GOT3 (cell line): Measurements from ENCODE around the gene SLC13A4.
"Not testable (repeated sequence)": the region's sequence is repeated elsewhere in the genome, so short reads cannot be mapped to it uniquely, and the experiment has no call there.

Experiments
- DNase-seq: peaks from one replicate; lab custom pipeline; 2025; ENCODE audit warnings: mixed read lengths; lab: John Stamatoyannopoulos, UW

Gene SLC13A4

GRCh38 chr7:135718219-135718618, 9.8 kb downstream of the SLC13A4 start:
- no peak for DNase-seq

DNA sequence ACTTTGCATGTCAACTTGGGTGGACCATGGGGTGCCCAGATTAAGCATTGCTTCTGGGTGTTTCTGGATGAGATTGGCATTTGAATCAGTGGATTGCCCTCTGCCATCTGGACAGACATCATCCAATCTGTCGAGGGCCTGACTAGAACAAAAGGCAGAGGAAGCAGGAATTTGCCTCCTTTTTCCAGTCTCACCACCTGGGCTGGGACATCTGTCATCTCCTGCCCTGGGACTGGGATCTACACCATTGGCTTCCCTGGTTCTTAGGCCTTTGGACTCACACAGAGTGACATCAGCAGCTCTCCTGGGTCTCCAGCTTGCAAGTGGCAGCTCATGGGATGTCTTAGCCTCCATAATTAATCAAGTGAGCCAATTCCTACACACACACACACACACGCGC, 10.3 kb downstream of the SLC13A4 start:
- DNase-seq = no peak

DNA sequence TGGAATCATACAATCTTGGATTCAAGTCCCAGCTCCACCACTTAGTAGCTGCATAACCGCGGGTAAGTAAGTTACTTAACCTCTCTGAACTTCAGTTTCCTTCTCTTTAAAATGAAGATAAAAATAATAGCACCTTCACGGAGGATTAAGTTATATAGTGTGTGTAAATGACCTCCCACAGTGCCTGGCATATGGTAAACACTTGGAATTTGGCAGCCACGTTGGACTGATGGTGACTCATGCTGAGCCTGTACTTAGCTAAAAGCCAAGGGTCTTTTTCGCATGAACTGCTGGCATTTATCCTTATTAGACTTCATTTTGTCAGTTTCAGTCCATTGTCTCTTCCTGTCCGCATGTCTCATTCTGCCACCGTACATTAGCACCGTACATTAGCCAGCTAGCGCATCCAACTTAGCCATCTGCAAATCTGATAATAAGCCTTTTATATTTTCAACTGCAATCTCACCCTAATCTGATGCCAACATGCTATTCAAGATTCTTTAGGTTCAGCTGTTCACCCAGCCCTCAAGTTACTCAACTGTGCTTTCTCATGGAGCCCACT, 11.2 kb downstream of the SLC13A4 start:
- no peak for DNase-seq

- no peak for DNase-seq
Observed at GRCh38 chr7:135715673-135716072, 12.3 kb downstream of the SLC13A4 start.

- DNase-seq = no peak
Observed at GRCh38 chr7:135715055-135715522, 12.9 kb downstream of the SLC13A4 start.

DNA sequence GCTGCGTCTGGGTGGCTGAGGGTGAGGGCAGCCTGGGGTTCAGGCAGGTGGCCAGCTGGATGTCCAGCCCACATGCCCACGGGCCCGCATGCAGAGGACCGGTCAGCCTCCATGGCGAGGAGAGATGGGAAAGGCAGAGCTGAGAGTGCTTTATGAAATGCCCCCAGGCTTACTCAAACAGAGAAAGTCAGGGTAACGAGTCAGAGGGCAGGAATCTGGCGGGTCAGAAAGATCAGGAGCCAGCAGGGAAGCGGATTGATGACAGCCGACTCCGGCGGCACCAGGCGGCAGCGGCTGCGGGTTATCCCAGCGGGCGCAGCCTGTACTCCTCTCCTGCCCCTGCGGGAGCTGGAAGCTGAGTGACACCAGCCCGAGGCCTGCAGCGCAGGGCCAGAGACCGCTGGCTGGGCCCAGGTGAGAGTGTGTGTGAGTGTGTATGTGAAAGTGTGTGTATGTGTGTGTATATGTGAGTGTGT, 13.4 kb downstream of the SLC13A4 start:
- DNase-seq = peak; percentile 32

DNA sequence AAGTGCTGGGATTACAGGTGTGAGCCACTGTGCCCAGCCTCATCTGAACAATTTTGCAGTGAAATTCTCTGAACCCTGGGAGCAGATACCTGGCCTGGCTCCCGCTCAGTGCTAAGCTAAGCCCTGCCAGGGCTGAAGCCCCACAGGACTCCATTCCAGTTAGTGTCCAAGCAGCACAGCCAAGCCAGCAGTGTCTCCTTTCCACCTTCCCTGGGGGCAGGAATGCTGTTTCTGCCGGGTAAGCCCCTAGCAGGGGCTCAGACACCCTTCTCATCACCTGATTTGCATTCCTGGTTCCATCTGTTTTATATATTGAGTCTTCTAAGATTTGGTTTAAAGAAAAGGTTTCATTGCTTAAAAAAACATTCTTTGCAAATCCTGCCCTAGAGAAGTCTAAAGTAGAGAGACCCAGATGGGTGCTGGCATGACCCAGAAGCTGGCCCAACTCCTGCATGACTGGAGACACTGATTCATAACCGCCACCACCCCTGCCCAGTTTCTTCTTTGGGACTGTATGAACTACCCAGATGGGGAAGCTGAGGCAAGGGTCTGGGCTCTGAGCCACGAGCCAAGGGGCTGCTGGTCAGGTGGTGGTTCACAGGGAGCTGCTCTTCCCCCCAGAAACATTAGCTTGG, 14.0 kb downstream of the SLC13A4 start:
- no peak for DNase-seq

DNA sequence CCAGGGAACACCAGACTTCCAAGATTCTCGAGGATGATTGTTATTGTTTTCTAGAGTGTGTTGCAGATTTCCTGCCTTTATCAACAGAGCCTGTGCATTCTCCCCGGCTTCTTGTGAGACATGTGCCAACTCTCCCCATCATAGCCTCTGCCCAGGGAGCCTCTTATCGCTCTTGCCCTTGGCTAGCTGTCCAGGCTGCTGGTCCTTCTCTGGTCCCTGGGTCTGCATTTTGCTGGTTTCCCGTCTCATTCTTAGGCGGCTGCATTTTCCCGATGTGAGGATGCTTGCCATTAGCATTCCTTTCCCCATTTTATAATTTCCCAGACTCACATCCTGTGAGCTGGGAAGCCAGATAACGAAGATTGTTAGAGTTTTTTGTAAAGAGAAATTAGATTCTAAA, 15.2 kb downstream of the SLC13A4 start:
- no peak for DNase-seq

- DNase-seq = no peak
Observed at GRCh38 chr7:135712182-135712782, 15.7 kb downstream of the SLC13A4 start.

DNA sequence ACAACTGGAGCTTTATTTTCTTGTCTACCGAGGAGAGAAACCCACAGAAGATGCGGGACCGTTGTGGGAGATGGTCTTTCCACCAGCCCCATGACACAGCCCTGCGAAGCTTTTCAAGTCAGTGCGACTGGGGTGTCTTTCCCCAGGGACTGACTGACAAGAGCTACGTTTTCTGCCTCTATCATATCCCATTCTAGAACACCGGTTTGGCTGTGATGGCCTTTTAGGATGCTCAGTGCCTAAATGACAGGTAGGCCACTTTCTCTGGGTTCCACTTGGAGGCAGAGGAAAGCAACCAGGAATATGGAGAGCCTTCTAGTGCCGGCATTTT, 16.9 kb downstream of the SLC13A4 start:
- DNase-seq = no peak

GRCh38 chr7:135710417-135711138, 17.4 kb downstream of the SLC13A4 start:
- no peak for DNase-seq

DNA sequence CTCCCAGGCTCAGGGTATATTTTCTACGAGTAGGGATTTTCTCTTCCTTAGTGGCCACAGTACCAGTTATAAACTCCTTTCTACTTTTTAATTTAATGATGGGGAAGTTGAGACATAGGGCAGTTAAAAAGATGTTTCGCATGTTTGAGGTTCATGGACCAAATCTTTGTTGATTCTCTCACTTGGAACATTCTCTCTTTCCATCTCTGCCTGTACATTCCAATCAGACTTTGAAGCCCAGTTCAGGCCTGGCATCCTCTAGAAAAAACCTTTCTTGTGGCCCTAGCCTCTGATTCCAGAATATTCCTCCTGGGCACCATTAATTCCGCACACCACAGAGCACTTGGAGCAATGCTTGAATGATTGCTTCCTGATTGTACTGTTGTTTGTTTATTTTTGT, 18.5 kb downstream of the SLC13A4 start:
- no peak for DNase-seq

DNA sequence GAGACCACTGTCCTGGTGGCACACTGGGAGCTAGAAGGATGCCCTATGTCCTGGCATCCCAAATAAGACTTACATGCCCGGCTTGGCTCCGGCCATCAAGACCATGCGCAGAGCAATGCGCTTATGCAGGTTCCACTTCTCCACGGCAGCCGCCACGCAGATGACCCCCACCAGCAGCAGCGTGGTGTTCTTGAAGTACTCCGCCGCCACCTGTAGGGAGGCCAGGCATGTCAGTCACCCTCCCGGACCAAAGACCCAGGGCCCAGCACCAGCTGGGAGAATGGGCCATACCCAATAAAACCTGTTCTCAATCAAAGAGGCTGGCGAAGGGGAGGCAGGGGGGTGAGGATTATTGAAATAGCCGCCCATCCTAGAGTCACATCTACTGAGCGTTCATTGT, 19.9 kb downstream of the SLC13A4 start:
- DNase-seq = no peak

- no peak for DNase-seq
Observed at GRCh38 chr7:135707570-135707966, 20.4 kb downstream of the SLC13A4 start.

GRCh38 chr7:135706858-135707569, 21.0 kb downstream of the SLC13A4 start:
- DNase-seq = no peak

DNA sequence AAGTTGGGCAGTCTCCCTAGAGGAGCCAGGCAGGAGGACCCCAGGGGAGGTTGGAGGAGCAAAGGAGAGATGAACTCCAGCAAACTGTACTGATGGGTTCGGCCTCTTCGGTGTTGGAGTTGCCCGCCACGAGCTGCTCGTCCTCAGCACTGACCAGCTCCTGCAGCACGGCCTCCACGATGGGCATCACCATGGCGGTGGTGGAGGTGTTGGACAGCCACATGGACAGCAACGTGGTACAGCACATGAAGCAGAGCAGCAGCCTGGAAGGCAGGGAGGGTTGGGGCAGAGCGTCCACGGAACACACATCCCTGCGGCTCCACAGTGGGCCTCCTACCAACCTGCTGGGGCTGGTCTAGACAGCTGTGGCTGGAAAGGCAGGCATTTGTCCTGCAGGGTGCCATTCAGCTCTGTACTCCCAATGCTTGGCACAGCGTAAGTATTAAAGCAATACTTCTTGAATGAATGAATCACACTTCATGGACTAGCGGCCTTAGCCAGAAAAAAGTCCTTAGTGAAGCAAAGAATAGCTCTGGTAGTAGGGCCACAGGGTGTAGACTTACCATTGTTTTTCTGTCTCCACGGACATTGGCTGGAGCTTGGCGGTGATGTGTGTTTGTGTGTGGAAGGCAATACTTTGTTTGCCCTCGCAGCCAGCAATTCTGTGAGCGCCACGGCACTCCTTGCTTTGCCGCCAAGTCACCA, 21.8 kb downstream of the SLC13A4 start:
- no peak for DNase-seq

GRCh38 chr7:135704698-135705097, 23.3 kb downstream of the SLC13A4 start:
- DNase-seq = no peak

DNA sequence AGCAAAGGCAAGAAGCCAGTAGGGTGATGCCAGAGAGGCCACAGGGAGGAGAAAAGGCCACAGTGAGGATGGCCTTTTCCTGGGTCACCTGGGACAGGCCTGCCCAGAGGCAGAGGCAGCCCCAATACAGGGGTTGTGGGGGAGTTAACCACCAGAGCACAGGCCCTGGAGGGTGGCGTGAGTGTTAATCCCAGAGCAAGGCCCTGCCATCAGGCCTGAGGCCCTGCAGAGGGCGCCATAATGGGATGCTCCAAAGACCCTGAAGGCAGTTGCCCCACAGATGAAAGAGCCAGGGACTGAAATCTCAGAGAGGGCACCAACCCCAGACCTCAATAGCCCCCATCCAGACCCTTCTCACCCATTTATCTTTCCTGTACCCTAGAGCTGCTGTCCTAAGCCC, 23.9 kb downstream of the SLC13A4 start:
- no peak for DNase-seq

DNA sequence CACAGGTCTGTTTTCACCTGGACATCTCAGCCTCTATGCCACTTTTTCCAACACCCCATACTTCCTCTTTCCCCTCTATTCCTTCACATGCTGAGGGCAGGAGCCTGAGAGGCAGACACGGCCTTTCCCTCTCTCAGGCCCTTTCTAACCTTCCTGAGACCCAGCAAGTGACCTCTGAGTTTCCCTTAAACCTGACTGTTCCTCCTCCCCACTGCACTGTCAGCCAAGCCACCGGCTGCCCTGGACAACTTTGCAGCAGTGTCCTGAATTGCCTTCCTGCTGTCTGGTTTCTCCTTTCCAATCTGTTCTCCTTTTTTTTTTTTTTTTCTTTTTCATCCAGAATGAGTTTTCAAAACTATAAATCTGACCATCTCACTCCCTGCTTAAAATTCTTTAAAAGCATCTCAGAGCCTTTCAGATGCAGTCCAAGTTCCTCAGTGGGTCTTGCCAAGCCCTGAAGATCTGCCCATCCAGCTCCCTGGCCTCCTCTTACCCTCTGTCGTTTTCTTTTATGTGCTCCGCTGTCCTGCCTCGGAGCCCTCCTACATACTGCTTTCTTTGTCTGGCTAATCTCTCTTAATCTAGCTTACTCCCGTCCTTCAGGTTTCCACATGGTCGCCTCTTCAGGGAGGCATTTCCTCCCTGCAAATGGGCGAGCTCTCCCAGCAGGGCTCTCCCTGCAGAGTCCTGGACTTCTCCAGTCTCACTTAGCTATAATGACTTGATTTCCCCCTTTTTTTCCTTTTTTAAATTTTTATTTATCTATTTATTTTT, 30.5 kb downstream of the SLC13A4 start:
- no peak for DNase-seq

- no peak for DNase-seq
Observed at GRCh38 chr7:135693558-135693957, 34.4 kb downstream of the SLC13A4 start.

- DNase-seq = not testable (repeated sequence)
Observed at GRCh38 chr7:135692606-135693005, 35.4 kb downstream of the SLC13A4 start.
